Retinal pigment epithelial cell (primary cell): ENCODE results near the gene STKLD1.
"Not testable (repeated sequence)": the region's sequence is repeated elsewhere in the genome, so short reads cannot be mapped to it uniquely, and the experiment has no call there.

ENCODE experiments used
- DNase-seq: peaks from one replicate; pipeline ENCODE4 v3.0.0-alpha.2; 2010; ENCODE audit warnings: low read depth
- H3K4me3 ChIP-seq: 2 replicates; pipeline ENCODE4 v1.5.1; 2011; ENCODE audit warnings: mild to moderate bottlenecking, low read length, control low read depth, moderate library complexity
- TF ChIP-seq, protein P1 (sequence below): conservative IDR thresholded peaks from 2 replicates; pipeline ENCODE4 v1.5.1; 2011; ENCODE audit warnings: low read depth, low read length, control low read depth, inconsistent platforms

Gene STKLD1

DNA sequence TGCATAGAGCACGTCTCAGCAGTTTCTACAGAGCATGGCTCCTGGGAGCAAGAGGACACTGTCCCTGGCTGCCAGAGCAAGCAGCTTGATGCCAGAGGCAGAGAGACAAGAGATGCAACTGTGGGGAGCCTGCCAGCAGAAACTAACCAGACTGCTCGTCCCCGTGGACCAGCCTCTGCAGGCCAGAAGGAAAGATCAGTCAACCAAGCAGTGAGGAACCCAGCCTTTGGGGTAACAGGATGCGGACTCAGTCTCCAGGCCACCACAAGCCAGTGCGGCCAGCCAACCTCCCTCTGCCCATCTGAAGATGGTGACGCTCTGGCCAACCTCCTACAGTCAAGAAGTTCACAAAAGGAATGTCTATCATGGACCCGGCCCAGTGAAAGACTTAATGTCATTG, 4.0 kb upstream of the STKLD1 start:
- DNase-seq: no peak
- TF ChIP-seq, protein P1, sequence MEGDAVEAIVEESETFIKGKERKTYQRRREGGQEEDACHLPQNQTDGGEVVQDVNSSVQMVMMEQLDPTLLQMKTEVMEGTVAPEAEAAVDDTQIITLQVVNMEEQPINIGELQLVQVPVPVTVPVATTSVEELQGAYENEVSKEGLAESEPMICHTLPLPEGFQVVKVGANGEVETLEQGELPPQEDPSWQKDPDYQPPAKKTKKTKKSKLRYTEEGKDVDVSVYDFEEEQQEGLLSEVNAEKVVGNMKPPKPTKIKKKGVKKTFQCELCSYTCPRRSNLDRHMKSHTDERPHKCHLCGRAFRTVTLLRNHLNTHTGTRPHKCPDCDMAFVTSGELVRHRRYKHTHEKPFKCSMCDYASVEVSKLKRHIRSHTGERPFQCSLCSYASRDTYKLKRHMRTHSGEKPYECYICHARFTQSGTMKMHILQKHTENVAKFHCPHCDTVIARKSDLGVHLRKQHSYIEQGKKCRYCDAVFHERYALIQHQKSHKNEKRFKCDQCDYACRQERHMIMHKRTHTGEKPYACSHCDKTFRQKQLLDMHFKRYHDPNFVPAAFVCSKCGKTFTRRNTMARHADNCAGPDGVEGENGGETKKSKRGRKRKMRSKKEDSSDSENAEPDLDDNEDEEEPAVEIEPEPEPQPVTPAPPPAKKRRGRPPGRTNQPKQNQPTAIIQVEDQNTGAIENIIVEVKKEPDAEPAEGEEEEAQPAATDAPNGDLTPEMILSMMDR: no peak
- H3K4me3 ChIP-seq: no peak overlapping the region

DNA sequence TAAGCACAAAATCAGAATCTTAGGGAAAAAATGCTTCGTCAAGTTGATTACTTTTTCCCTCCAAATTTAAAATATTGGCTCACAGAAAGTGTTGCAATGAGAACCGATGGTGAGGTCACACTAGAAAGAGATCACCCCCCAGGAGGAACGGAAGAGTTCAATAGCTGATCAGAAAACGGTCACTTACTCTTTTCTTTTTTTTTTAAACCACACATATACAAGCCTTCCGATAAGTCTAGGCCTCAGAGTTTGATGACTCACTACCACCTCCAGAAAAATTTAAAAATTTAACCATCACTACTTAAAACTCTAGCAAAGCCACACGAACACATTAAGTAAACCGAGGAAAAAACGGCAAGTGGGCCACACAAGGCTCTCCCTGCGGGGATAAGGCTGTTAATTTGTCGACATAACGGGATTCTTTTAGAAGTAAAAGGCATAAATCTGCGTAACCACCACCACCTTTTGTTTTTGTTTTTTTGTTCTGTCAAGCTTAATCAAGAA, 1.5 kb upstream of the STKLD1 start:
- TF ChIP-seq, protein P1: no peak
- no peak for DNase-seq

DNA sequence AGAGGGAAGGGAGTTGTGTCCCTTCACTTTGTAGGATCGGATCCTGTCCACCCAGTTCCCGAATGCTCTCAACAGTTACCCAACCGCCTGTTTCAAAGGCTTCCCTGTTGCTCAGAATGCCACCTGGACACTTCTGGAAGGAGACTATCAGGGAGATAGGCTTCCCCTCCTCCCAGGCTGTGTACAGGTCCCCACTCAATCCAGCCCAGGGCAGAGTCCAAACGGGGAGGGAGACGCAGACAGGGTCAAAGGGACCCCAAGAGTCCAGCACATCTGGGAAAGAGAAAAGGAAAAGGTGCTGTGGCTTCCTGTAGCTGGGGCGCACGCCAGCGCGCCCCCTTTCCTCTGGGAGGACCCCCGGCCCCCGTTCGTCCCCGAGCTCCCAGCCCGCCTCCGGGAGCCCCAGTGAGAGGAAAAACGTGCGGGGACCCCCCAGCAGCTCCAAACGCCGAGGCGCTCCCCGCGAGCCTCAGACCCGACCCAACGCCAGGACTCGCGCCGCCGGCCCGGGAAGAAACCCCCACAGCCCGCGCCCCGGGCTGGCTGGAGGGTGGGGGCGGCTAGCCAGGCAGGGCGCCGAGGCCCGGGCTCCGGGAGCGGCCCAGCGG, 946 bp upstream of the STKLD1 start:
- TF ChIP-seq, protein P1: no peak
- peak overlapping the region; percentile 98 for H3K4me3 ChIP-seq
- no peak for DNase-seq

More for the DNA sequence above, 1.5 kb upstream of the STKLD1 start:
- H3K4me3 ChIP-seq: peak overlapping the region; percentile 98

DNA sequence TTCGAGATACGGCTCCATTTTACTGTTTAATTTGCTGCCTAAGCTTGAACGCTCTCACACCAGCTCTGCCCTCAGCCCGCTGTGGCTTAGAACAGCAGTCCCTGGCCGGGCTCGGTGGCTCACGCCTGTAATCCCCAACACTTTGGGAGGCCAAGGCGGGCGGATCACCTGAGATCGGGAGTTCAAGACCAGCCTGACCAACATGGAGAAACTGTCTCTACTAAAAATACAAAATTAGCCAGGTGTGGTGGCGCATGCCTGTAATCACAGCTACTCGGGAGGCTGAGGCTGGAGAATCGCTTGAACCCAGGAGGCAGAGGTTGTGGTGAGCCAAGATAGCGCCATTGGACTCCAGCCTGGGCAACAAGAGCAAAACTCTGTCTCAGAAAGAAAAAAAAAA, 1.1 kb downstream of the STKLD1 start:
- H3K4me3 ChIP-seq, DNase-seq: not testable (repeated sequence)

DNA sequence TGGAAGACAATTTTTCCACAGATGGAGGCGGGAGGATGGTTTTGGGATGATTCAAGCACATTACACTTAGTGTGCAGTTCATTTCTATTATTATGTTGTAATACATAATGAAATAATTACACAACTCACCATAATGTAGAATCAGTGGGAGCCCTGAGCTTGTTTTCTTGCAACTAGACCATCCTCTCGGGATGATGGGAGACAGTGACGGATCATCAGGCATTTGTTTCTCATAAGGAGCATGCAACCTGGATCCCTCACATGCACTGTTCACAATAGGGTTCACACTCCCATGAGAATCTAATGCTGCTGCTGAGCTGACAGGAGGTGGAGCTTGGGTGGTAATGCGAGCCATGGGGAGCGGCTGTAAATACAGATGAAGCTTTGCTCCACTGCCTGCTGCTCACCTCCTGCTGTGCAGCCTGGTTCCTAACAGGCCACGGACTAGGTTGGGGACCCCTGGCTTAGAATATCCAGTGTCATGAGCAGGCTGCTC, 1.6 kb downstream of the STKLD1 start:
- DNase-seq: no peak

DNA sequence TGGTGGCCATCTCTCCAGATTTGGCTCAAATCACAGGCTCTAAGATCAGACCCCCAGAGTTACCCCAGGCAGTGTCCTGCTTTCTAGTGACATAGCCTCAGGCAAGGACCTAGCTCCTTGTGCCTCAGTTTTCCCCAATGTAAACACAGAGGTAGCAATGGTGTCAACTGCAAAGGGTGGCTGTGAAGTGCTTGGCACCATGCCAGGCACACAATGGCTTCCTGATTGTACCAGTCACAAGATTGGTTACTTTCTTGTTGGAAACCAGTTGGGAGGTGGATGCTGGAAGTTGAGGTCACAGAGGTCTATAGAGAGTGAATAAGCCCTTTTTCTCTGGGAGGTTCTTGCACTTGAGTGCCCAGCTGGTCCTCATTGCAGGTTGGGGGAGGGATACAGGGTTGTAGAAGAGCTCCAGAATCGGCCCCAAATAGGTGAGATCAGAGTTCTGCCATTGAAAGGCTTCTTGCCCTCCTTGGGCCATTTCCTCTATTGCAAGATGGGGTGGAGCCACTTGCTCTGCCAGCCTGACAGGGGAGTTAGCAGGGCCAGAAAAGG, 2.3 kb downstream of the STKLD1 start:
- no peak overlapping the region for H3K4me3 ChIP-seq
- DNase-seq: no peak
- TF ChIP-seq, protein P1: no peak

More for the DNA sequence above, 1.6 kb downstream of the STKLD1 start:
- TF ChIP-seq, protein P1: no peak
- H3K4me3 ChIP-seq: no peak overlapping the region

DNA sequence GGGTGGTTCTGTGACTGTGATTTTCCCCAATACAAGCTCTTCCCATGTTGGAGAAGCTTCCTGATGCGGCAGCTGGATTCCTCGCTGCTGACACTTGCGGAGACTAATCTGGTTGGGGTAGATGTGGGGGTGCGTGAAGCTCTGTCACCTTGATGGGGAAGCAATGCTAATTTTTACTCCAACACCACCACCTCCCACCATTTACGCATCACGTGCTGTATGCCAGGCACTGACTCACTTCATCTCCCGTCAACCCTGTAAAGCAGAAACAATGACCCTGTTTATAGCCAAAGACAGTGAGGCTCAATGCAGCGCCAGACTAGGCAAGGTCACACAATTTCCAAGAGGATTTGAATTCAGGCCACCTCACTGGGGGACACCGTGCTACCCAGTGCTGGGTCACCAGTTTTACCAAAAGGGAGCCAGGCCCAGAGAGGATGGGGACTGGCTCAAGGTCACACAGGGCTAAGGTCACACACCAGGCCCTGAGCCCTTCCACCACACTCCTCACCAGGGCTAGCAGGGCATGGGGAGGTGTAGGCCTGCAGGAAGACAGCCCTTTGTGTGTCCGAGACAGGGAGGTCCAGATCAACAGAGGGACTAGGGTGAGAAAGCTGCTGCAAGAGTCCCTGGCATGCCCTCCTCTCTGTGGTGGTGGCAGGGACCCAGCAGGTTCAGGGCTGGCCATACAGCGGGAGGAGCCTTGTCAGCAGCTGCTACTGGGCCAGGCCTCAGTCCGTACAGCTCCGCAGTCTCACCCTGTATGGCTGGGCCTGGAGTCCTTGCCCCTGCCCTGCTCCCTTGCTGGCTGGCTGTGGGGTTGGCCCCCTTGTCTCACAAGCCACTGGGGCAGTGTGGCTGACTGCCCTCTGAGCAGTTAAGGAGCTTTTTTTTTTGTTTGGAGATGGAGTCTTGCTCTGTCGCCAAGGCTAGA, 3.3 kb downstream of the STKLD1 start:
- DNase-seq: no peak
- no peak overlapping the region for H3K4me3 ChIP-seq
- TF ChIP-seq, protein P1: no peak
